SH-SY5Y (cell line): Measurements from ENCODE around the gene PLPPR4.

Experiments
- GATA2 ChIP-seq: IDR thresholded peaks from 2 replicates; pipeline ENCODE4 v1.6.1; 2011; ENCODE audit warnings: mild to moderate bottlenecking, low read depth, low read length
- GATA3 ChIP-seq: IDR thresholded peaks from 2 replicates; pipeline ENCODE4 v1.6.1; 2011; ENCODE audit warnings: low read depth, mild to moderate bottlenecking, low read length, moderate library complexity

DNA sequence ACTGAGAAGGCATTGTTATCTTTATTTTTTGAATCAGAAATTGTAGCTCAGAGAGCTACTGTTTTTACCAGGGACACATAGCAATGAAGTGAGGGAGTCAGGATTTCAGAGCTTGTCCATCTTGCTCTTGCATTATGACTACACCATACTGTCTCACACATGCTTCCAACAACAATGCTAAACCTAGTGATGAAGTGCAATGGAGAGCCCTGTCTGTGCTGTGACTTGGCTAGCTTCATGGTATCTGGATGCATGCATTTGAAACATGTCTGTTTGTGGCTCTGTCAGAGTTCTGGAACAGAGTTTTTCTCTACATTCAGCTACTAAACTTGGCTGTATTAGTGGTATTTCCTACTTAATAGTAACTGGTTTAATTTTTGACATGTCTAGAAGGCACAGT lies 7.0 kb downstream of the PLPPR4 start:
- TF ChIP-seq GATA3 (no peak), GATA2 (no peak)
